ENCODE measurements around the gene SNX1.

- TF ChIP-seq POLR2AphosphoS5 (IDR thresholded peaks at IDR 0.05; ENCODE audit: low read depth, low read length) (no peak), REST (IDR thresholded peaks at IDR 0.05; ENCODE audit: insufficient read depth in 1 of 2, low read depth in 2 of 2, low read length in 2 of 2) (no peak), TAF1 (IDR thresholded peaks at IDR 0.05; ENCODE audit: borderline replicate concordance, insufficient read depth, low read length) (no peak), SIN3A (IDR thresholded peaks at IDR 0.05; ENCODE audit: borderline replicate concordance, insufficient read depth, low read length) (no peak)
These were observed 48.9 kb downstream of the SNX1 start for GRCh38 chr15:64144565-64145281.

Measured in PFSK-1 (cell line).